HG03066 (cell line): ENCODE measurements around the gene QKI.
"Not testable (repeated sequence)": the region's sequence is repeated elsewhere in the genome, so short reads cannot be mapped to it uniquely, and the experiment has no call there.

Experiments used
- ATAC-seq: cut with Tn5 transposase; IDR thresholded peaks from one replicate; pipeline ENCODE4 v1.9.1; 2021; ENCODE audit warnings: low read depth; ENCODE audit not compliant: unreplicated experiment

Gene QKI

DNA sequence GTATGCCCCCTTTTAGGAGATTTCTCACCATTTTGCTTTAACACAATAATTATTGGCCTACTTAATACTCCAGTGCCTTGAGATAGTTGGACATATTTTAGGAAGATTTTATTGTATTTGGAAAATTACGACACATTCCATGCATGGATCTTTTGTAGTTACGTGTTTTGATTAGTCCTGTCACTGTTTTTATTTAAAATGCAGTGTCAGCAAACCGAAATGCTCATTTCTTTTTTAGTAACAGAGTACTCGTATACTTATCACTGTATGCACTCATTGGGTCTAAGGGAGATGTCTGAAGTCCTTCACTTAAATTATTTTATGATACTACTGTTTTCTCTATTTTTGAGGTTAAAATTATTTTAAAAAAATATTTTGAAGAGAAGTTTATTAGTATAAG is 153.8 kb downstream of the QKI start:
- no peak for ATAC-seq

DNA sequence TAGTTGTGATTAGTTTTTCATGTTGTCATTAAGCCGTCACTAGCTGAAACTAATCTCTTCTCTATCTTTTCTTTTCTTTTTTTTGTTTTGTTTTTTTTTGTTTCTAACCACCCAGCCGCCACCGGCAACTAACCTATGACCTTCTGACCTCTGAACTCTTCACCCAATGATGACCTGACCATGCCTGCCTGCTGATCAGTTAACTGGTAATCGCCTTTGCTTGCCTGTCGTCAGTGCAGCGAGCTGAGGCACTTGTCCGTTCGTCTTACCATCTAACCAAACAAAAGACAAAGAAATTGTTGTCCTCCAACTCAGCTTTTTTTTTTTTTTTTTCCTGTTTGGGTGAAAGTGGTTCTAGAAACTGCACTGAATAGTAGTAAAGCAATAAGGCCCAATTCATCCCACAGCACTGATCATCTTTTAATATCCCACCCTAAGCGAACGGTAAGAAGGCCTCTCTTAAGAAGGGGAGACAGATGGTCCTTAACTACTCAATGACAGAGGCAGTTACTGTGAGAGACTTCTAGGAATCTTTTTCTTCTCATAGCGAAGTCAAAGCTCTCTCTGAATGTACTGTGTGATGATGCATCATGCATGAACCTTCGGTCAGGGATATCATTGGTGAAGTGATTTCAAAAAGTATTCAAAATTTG is 156.2 kb downstream of the QKI start:
- ATAC-seq: no peak

DNA sequence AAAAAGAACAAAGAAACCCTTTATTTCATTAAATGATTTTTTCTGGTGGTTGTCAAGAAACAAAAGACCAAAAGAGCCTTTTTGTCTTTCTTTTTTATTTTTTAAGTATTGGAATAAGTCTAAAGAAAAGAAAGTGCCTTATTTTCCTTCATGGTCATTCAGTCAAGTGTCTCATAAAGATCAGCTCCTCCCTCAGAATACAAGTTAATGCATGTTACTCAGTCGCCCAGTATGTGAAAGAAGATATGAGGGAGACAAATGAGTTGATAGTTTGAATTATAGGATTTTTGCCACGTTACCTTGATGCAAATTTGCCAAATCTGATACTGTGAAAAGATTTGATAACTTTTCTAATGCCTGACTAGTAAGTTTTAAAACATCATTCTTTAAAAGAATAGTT is 157.2 kb downstream of the QKI start:
- no peak for ATAC-seq

DNA sequence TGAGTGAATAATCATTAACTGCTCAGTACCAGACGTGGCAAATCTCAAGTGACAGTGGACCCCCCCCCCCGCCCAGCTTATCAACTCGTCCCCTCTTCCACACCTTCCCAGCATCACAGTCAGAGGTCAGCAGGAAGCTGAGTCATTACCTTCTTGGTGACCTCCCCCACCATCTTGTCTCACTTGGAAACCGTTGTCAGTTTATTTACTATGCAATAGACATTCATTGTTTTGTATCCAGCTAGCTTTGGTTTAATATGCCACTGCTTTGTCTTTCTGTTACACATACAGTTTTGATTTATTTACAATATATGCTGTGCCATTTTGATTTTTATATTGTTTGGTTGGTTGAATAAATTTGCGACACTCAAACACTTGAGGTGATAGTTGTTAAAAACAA is 158.1 kb downstream of the QKI start:
- no peak for ATAC-seq

DNA sequence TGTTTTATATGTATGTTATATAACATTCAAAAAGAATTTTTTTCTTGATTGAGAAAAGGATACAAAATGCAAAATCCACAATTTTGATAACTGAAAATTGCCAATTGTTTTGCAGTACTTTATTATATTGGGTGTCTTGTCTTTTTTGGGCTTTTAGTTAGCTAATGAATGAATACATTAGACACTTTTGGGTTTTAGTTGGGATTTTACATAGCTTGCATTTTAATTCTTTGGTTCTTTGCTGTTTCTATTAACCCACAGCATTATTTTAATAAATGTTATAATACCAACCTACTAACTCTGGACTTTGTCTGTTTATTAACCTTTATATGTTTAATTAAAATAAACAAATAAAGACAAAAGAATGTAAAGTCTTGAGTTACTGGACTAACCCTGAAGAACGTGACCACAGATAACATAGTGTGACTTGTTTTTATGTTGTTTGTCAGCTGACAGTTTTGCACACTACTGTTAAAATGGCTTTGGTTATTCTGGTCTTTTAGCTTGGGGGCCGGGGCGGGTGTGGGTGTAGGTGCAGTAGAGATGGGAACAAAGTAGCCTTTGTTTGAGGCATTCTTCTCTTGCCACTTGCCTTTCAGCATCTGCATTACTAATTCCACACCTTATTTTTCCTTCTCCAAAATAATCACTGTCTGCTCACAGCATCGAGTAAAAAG is 159.1 kb downstream of the QKI start:
- ATAC-seq: no peak

DNA sequence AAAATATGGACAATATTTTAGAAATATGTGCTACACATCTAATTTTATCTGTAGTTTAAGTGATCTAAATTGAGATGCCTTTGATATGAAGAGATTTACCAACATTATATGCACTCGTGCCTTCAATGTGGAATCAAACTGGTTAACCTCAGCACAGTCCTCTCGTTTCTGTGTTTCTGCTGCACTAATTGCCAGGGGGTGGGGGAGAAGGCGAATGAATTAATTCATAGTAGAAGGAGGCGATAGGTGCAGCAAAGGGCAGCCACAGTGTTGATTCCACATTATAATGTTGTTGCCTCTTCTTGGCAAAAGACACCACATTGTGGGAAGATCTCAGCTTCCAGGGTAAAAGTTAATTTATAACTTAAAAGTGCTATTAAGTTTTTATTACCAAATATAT is 161.6 kb downstream of the QKI start:
- no peak for ATAC-seq

DNA sequence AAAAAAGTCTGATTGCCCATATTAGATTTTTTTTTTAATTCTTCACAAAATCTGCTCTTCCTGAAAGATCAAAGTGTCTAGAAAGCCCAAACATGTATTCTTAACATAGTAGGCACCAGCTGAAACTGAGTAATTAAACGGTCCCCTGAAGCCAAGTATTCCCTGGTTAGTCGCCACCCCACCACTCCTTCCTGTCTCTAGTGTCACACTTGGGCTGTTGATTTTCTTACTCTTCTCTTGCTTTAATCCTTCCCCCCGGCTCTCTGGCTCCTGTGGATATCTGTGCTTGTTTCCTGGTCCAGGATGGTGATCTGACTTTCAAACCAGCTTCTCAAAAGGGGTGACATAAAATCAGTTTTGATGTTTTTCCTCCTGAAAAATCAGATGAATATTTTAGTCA is 162.9 kb downstream of the QKI start:
- ATAC-seq: no peak

DNA sequence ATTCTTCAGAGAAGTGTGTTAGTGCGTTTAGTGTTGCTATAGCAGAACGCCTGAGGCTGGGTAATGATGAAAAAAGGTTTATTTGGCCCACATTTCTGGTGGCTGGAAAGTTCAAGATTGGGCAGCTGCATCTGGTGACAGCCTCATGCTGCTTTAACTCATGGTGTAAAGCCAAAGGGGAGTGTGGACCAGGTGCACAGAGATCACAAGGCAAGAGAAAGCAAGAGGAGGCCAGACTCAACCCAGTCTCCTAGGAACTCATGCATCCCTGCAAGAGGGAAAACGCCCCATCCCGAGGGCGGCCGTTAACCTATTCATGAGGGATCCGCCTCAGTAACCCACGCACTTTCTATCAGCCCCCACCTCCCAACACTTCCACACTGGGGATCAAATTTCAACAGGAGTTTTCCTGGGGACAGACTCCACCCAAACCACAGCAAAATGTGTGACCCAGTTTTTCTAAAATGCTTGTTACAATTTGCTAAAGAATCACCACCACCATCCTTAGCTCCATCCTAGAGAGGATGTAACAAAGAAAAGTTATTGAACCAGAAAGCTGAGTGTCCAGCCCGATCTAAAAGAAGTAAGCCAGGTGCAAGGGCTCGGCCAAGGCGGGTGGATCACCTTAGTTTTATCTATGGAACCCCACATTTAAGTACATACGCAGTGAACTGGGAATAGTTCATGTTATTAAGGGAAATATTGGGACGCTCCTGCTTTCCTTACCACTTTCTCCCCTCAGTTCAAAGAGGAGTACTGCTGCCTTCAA is 164.8 kb downstream of the QKI start:
- ATAC-seq: no peak

DNA sequence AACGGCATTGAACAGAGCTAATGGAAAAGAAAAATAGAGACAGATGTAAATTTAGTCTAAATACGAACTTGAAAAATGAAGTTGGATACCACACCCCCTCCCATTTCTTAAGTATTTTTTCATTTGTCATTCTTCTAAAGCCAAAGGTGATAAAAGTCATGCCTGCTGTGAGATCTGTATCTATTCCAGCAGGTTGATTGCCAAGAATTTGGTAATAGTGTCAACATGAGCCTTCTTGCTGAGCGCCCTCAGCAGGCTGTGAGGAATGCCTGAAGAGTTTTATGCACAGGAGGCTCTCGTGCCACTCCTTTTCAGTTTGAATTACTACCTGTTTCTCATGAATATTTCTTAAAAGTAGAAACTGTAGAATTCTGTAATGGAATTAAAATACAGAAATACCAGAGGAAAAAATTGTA is 165.4 kb downstream of the QKI start:
- no peak for ATAC-seq

DNA sequence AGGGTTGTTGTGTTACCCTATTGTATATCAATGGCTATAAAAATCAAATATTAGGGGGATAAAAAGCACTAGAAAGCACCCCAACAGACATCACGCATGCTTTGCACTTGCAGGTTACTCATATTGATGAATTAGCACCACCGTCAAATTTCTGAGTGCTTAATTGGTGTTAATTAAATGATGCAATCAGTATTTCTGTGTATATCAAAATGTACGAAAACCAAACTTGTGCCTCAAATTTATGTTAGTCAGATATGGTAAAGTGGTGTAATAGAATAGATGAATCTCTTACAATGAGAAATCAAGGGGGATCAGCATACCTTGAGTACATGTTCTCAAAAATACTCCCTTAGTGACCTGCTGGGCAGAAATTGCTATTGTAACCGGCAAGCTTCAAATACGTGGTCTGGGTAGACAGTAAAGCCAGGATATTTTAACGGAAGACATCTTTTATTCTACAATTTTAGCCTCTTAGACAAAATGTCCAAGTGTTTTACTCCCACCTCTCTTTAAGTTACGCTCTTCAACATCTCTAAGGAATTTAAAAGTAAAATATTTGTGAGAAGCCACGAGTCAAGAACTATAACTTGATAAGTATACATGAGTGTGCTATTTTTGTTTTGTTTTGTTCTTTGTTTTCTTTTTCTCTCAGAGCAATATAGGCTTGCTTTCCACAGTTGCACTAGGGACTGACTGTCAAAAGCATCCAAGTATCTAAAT is 166.0 kb downstream of the QKI start:
- no peak for ATAC-seq

DNA sequence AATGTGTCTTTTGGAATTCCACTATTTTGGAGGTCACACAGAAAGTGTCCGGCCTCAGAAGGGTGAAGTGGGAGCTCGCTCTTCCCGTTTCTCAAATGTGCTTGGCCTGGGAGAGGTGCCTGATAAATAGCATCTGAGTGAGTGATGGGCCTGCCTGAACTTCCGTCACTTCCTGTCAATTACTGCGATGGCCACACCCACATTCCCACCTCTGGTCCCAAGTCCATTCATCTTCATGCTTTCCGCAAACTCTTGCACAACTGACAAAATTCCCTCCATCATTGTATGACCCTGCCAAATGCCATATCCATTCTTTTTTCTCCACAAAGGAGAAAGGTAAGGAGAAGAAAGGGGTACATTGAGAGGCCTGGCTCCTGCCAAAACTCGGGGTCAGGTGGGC is 169.0 kb downstream of the QKI start:
- no peak for ATAC-seq

DNA sequence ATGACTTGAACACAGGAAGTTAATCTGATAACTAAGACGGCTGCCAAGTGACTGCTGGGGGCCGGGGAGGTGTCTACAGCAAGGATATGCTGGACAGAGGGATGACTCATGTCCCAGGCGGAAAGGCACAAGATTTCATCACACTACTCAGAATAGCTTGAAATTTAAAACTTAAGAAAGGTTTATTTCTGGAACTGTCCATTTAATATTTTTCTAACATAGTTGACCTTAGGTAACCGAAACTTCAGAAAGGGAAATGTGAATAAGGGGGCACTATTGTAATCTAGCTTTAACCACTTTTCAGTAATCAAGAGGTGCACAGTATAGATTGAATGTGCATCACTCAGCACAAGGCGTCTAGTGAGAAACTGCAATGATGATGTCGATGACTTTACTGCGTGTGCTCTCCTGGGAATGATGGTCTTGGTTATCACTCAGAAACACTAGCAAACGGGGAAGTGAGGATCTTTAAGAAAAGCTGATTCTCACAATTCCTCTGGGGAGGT is 171.5 kb downstream of the QKI start:
- no peak for ATAC-seq

DNA sequence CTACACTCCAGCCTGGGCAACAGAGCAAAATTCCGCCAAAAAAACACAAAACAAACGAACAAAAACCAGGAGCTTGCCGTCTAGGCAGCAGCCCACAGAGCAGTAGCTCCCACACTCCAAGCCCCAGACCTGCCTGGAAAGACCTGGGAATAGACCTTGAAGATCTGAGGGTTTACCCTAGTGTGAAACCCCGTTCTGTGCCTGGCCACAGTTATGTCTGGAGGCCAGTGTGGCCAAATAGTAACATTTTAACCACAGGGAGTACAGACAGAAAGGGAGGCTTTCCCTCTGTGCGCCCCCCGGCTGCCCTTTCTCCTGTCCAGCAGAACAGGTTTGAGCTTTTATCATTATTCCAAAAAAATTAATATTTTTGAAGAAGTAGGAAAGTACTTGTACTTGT is 172.4 kb downstream of the QKI start:
- ATAC-seq: no peak

DNA sequence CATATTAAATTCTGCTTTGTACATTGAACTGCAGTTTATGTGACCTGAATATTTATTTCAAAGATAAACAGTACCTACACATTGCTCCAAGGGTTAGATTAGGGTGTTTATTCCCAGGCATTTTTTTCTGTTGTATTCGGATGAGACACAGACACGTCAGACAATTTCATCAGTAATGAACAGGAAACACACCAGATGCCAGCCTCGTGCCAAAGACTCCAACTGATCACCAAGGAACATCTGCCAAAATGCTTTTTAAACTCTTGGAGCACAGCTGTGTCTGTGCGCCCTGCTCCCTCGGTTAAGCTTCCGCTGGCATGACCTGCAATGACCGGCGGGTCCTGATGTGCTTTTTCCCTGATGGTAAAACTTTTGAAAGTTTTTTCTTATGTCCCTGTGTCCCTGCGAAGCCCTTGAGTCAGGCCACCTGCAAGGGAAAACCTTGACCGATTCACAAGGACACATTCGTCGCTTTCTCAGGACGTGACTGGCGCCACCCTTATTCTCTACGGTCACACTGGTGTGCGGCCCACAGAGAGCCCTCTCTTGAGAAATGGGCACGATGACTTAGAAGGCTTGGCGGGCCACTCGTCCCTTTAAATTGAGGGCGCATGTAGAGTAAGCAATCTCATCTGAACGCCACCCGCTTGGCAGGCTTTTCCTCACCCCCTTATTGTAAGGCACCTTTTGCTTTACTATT is 173.9 kb downstream of the QKI start:
- ATAC-seq: no peak

DNA sequence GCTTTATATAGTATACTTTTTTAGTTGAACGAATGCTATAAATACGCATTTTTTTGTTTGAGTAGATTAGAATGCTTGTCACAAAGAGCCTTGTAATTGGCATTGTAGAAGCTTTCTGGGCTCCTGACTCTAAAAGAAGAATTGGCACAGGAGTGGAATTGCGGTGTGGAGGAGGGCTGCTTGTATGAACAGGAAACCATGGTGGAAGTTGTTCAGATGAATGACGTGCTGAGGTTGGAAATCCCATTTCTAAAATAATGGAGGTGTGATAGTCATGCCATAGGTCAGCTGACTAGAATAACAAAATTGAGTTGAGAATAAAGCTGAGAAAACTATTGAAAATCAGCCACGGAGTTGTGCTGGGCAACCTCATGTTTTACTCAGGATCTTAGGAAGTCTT is 174.9 kb downstream of the QKI start:
- no peak for ATAC-seq

DNA sequence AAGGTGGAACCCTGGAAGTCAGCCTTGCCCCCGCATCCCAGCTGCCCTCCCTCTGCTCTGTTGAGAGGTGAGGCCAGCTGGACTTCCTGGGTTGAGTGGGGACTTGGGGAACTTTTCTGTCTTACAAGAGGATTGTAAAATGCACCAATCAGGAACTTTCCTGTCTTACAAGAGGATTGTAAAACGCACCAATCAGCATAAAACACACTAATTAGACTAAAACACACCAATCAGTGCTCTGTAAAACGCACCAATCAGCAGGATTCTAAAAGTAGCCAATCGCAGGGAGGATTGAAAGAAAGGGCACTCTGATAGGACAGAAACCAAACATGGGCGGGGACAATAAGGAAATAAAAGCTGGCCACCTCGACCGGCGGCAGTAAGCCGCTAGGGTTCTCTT is 175.6 kb downstream of the QKI start:
- ATAC-seq: not testable (repeated sequence)

DNA sequence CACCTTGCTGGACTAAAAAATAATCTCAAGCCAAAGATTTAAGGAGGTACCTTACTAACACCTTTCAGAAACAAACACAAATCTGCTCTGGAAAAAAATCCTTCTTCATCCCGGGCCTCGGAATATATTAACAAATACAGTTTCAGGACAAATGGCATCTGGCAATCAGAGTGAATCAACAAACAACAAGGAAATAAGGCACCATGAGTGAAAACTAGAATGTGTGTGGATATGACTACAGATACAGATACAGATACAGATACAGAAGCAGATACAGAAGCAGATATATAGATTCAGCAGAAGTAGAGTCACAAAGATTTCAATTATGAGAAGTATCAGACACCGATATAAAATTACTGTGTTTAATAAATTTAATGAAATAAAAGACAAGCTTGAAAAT is 178.4 kb downstream of the QKI start:
- ATAC-seq: no peak

DNA sequence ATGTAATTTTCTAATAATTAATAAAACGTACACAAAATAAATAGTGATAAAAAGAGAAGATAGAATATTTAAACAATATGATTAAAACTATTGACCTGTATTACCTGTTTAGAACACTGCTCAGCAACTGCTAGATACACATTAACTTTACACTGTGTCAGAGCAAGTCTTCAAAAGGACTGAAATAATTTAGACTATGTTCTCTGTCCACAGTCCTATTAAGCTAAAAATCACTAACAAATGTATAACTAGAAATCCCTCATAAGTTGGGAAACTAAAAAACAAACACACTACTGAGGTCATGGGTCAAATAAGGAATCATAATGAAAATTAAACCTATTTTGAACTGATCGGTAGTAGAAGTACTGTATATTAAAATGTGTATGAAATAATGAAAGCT is 181.7 kb downstream of the QKI start:
- no peak for ATAC-seq

DNA sequence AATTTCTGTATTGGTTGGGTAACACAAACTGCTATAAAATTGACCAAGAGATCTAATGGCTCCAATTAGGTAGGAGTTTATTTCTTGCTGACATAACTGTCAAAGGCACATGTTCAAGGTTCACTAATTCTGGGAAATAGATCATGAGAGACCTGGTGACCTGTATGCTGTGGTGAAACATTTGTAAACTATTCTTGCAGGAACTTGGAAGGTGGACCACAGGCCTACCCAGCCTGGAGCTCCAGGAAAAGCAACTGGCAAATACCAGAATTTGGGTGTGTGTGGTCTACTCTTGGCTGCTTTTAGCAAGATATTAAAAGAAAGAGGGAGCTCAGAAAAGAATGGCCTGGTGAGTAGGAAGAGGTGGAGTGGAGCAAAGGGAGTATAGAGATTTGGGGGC is 184.6 kb downstream of the QKI start:
- ATAC-seq: no peak

DNA sequence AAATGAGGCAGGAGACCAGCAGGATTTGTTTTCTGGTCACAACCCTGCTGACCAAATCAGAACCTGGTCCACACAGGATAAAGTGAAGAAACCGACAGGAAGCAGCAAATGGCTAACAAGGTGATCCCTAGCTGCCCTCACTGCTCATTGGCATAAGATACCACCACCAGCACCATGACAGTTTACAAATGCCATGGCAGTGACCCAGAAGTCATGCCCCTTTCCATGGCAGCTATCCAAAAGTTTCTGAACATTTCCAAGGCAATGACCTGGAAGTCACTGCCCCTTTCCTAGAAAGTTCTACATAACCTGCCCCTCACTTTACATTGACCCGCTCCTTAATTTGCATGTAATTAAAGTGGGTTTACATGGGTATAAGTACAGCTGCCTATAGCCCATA is 185.2 kb downstream of the QKI start:
- no peak for ATAC-seq
